ENCODE measurements around the gene TNFRSF4.

TNFRSF4 gene

GRCh38 chr1:1234180-1234808 lies 20.3 kb upstream of the TNFRSF4 start:
- no peak for DNase-seq (ENCODE audit: low read depth in 1 of 2, low spot score in 1 of 2)

GRCh38 chr1:1233567-1233892 lies 19.6 kb upstream of the TNFRSF4 start:
- DNase-seq (ENCODE audit: low read depth in 1 of 2, low spot score in 1 of 2) = no peak

- no peak for DNase-seq (ENCODE audit: low read depth in 1 of 2, low spot score in 1 of 2)
Measured at GRCh38 chr1:1232796-1233566, 19.0 kb upstream of the TNFRSF4 start.

GRCh38 chr1:1232208-1232795 lies 18.3 kb upstream of the TNFRSF4 start, which contains the start of gene B3GALT6:
B3GALT6 (plus strand) TSS chr1:1232237; CDS start chr1:1232279, 42 bp downstream.
- no peak for DNase-seq (ENCODE audit: low read depth in 1 of 2, low spot score in 1 of 2)

- peak; percentile 88 to 94 for DNase-seq (ENCODE audit: low read depth in 1 of 2, low spot score in 1 of 2)
Measured at GRCh38 chr1:1231400-1232207, 17.7 kb upstream of the TNFRSF4 start, which contains the start of gene SDF4. SDF4 (minus strand) TSS chr1:1232001; CDS start chr1:1228772, 3,229 bp downstream.

GRCh38 chr1:1230656-1231399 lies 16.9 kb upstream of the TNFRSF4 start:
- DNase-seq (ENCODE audit: low read depth in 1 of 2, low spot score in 1 of 2) = no peak

GRCh38 chr1:1229770-1230169 lies 15.8 kb upstream of the TNFRSF4 start:
- DNase-seq (ENCODE audit: low read depth in 1 of 2, low spot score in 1 of 2) = no peak

GRCh38 chr1:1228596-1229321 lies 14.8 kb upstream of the TNFRSF4 start:
- no peak for DNase-seq (ENCODE audit: low read depth in 1 of 2, low spot score in 1 of 2)

GRCh38 chr1:1228187-1228586 lies 14.2 kb upstream of the TNFRSF4 start:
- no peak for DNase-seq (ENCODE audit: low read depth in 1 of 2, low spot score in 1 of 2)

GRCh38 chr1:1227386-1227785 lies 13.4 kb upstream of the TNFRSF4 start:
- DNase-seq (ENCODE audit: low read depth in 1 of 2, low spot score in 1 of 2) = no peak

GRCh38 chr1:1226566-1227362 lies 12.8 kb upstream of the TNFRSF4 start:
- no peak for DNase-seq (ENCODE audit: low read depth in 1 of 2, low spot score in 1 of 2)

- DNase-seq (ENCODE audit: low read depth in 1 of 2, low spot score in 1 of 2) = no peak
Measured at GRCh38 chr1:1225913-1226312, 12.0 kb upstream of the TNFRSF4 start.

- DNase-seq (ENCODE audit: low read depth in 1 of 2, low spot score in 1 of 2) = no peak
Measured at GRCh38 chr1:1225238-1225845, 11.4 kb upstream of the TNFRSF4 start.

GRCh38 chr1:1223891-1224290 lies 9.9 kb upstream of the TNFRSF4 start:
- DNase-seq (ENCODE audit: low read depth in 1 of 2, low spot score in 1 of 2) = no peak

GRCh38 chr1:1223321-1223720 lies 9.4 kb upstream of the TNFRSF4 start:
- no peak for DNase-seq (ENCODE audit: low read depth in 1 of 2, low spot score in 1 of 2)

- DNase-seq (ENCODE audit: low read depth in 1 of 2, low spot score in 1 of 2) = no peak
Measured at GRCh38 chr1:1222575-1223225, 8.7 kb upstream of the TNFRSF4 start.

GRCh38 chr1:1221887-1222574 lies 8.1 kb upstream of the TNFRSF4 start:
- DNase-seq (ENCODE audit: low read depth in 1 of 2, low spot score in 1 of 2) = no peak

- no peak for DNase-seq (ENCODE audit: low read depth in 1 of 2, low spot score in 1 of 2)
Measured at GRCh38 chr1:1220197-1220596, 6.2 kb upstream of the TNFRSF4 start.

All from activated CD4-positive, alpha-beta T cell treated with anti-CD3 and anti-CD28 coated beads, Interleukin-2, amount 50 U/mL, for 24 hours (primary cell).